C4-2B (cell line): Measurements from ENCODE around the gene MBOAT1.

ENCODE experiments used
- H3K27ac ChIP-seq: fragments of 450-650 bp; 2 replicates; pipeline ENCODE4 v1.5.1; 2017
- ZFX ChIP-seq: fragments of 450-650 bp; IDR thresholded peaks from 2 replicates; pipeline ENCODE4 v1.6.1; 2017
- TF ChIP-seq, protein P1 (sequence below): fragments of 450-650 bp; conservative IDR thresholded peaks from 2 replicates; pipeline ENCODE4 v1.5.1; 2017; ENCODE audit warnings: mild to moderate bottlenecking

The MBOAT1 gene

DNA sequence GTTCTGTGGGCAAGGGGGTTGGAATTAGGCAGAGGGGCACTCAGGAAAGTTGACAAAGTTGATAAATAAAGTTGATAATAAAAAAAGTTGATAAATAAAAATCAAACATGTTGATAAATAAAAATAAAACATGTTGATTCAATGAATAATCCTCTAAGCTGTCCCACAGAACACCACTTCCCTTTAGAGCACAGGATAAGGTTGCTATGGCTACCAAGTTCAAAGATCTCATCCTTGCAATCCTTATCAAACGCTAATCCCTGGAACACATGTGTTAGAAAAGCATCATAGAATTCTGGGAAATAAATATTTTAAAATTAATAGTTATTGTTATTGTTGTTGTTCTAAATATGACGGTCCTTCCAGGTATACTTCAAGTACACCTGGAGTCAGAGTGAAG, 33.9 kb downstream of the MBOAT1 start:
- TF ChIP-seq ZFX: no peak
- TF ChIP-seq, protein P1, sequence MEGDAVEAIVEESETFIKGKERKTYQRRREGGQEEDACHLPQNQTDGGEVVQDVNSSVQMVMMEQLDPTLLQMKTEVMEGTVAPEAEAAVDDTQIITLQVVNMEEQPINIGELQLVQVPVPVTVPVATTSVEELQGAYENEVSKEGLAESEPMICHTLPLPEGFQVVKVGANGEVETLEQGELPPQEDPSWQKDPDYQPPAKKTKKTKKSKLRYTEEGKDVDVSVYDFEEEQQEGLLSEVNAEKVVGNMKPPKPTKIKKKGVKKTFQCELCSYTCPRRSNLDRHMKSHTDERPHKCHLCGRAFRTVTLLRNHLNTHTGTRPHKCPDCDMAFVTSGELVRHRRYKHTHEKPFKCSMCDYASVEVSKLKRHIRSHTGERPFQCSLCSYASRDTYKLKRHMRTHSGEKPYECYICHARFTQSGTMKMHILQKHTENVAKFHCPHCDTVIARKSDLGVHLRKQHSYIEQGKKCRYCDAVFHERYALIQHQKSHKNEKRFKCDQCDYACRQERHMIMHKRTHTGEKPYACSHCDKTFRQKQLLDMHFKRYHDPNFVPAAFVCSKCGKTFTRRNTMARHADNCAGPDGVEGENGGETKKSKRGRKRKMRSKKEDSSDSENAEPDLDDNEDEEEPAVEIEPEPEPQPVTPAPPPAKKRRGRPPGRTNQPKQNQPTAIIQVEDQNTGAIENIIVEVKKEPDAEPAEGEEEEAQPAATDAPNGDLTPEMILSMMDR: no peak
- no peak overlapping the region for H3K27ac ChIP-seq

DNA sequence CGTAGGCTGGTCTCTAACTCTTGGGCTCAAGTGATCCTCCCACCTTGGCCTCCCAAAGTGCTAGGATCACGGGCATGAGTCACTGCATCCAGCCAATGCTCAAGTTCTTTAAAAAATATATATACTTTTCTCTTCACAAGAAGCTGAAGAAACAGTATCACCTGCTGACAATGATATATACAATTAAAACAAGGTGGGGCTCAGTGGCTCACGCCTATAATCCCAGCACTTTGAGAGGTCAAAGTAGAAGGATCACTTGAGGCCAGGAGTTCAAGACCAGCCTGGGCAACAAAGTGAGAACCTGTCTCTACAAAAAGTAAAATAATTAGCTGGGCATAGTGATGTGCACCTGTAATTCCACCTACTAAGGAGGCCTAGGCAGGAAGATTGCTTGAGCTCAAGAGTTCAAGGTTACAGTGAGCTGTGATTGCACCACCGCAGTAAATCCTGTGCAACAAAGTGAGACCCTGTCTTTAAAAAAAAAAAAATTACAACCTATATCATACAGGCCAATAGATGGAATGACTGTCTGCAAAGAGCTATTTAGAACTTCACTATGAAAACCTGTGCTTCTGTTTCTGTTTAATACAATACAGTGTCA, 36.4 kb downstream of the MBOAT1 start:
- no peak overlapping the region for H3K27ac ChIP-seq
- TF ChIP-seq, protein P1: no peak
- no peak for TF ChIP-seq ZFX

DNA sequence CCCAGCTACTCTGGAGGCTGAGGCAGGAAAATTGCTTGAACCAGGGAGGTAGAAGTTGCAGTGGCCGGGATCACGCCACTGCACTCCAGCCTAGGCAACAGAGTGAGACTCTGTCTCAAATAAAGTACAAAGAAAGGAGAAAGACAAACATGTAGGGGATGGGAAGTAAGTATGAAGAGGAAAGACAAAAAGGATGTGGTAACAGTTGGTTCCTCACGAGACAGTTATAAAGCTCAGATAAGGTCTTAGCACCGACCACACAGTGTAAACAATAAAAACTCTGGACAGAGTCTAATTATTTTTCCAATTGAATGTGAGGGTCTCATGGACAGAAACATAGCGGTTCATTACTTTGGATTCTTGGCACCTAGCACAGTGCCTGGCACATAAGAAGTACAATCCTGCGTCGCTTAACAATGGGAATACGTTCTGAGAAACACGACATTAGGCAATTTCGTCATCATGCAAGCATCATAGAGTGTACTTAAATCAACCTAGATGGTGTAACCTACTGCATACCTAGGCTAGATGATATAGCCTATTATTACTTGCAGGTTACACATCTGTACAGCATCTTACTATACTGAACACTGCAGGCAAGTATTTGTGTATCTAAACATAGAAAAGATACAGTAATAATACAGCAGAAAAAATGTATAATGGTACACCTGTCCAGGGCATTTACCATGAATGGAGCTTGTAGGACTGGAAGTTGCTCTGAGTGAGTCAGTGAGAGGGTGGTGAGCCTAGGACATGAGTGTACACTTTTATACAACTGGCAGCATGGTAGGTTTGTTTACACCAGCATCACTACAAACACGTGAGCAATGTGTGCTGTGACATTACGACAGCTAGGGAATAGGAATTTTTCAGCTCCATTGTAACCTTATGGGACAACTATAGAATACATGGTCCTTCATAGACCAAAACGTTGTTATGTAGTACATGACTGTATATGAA, 38.2 kb downstream of the MBOAT1 start:
- no peak overlapping the region for H3K27ac ChIP-seq
- TF ChIP-seq, protein P1: no peak
- no peak for TF ChIP-seq ZFX

DNA sequence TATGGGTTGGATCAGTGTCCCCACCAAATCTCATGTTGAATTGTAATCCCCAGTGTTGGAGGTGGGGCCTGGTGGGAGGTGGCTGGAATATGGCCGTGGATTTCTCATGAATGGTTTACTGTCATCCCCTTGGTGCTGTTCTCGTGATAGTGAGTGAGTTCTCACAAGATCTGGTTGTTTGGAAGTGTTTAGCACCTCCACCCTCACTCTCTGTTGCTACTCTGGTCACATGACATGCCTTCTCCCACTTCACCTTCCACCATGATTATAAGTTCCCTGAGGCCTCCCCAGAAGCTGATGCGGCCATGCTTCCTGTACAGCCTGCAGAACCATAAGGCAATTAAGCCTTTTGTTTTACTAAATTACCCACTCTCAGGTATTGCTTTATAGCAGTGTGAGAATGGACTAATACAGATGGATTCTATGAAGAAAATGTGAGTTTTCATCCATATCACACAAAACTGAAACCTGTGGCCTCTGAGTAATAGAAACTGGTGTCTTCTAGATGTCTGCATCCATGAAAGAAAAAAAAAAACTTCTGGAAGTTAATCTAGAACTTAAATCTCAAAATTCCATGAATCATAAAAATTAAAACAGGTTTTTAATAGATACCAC, 39.3 kb downstream of the MBOAT1 start:
- TF ChIP-seq, protein P1: no peak
- no peak for TF ChIP-seq ZFX
- no peak overlapping the region for H3K27ac ChIP-seq

DNA sequence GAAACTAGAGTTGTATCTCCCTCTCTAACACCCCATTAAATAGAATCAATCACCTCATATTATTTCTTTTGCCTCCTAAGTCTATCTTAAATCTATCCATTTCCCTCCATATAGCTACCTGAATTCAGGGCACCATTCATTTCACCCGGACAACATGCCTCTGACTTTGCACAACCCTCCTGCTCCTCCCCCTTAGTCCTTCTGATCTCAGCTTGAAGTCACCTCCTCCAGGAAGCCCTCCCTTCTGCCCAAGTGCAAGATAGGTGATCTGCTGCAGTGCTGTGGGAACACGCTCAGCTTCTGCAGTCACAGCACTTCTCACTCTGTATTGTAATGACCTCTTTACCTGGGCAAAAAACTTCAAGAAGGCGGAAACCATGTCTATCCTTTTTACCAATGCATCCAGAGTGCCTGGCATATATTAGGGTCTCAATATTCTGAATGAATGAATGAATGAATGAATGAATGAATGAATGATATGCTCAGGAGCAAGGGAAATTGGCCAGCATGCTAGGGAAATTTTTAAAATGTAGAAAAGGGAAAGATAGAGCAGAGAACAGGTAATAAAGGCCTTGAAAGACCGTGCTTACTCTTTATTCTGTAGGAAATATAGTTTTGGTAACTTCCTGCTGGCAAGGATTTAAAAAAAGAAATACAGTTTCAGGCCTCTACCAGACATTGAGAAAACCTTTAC, 41.7 kb downstream of the MBOAT1 start:
- TF ChIP-seq ZFX: no peak
- TF ChIP-seq, protein P1: no peak
- no peak overlapping the region for H3K27ac ChIP-seq

DNA sequence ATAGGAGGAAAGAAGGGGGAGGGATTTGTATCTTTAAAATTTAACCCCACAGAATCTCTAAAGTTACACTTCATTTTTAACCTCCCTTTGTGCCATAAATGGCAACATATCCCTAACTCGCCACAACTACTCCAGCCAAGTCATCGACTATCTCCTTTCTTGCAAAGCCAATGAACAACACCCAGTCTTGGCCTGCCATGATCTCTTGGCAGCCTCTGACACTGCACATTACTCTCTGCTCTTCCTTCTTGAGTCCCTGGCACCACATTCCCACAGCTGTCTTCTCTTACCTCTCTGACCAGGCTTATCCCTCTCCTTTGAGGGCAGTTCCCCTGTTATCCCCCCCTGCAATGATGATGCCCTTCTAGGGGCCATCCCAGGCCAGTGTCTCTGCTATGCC, 42.5 kb downstream of the MBOAT1 start:
- TF ChIP-seq, protein P1: no peak
- no peak for TF ChIP-seq ZFX
- no peak overlapping the region for H3K27ac ChIP-seq
